Measurements from ENCODE around the gene CALU.

DNA sequence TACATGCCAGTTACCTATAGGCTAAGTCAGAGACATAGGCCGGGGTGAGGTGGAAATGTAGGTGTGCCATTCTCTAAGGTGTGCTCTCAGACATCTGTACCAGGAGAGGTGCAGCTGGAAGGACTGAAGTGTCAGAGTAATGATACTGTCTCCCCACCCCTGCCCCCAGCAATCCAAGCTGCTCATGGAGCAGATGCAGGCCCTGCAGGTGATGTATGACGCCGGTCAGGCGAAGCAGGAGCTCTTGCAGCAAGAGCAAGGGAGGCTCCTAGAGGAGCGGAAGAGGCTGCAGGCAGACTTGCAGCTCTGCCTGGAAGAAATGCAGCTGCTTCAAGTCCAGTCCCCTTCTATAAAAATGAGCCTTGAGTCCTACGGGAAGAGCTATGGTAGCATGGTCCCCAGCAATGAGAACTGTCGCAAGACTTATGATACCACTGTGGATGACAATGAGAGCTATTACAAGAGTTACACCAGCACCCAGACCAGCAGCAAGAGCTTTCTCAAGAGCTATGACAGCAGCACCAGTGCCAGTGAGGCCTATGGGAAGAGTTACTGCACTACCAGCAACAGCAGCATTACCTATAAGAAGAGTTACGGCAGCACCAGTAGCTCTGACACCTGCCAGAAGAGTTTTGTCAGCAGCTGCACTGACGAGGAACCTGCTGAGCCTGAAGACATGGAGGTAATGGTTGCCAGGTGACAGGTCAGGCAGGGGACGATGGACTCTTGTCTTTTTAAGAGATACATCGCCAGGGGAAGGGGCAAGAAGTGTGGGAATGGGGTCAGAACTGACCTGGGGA lies 72.7 kb downstream of the CALU start:
- TF ChIP-seq, protein P1, sequence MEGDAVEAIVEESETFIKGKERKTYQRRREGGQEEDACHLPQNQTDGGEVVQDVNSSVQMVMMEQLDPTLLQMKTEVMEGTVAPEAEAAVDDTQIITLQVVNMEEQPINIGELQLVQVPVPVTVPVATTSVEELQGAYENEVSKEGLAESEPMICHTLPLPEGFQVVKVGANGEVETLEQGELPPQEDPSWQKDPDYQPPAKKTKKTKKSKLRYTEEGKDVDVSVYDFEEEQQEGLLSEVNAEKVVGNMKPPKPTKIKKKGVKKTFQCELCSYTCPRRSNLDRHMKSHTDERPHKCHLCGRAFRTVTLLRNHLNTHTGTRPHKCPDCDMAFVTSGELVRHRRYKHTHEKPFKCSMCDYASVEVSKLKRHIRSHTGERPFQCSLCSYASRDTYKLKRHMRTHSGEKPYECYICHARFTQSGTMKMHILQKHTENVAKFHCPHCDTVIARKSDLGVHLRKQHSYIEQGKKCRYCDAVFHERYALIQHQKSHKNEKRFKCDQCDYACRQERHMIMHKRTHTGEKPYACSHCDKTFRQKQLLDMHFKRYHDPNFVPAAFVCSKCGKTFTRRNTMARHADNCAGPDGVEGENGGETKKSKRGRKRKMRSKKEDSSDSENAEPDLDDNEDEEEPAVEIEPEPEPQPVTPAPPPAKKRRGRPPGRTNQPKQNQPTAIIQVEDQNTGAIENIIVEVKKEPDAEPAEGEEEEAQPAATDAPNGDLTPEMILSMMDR (IDR thresholded peaks at IDR 0.05): no peak
- no peak for TF ChIP-seq POLR2A (IDR thresholded peaks at IDR 0.05)
- no peak for TF ChIP-seq EP300 (IDR thresholded peaks at IDR 0.05)

Measured in suprapubic skin (tissue), 3 donors.